ENCODE data around the gene NTN1.

NTN1 gene

GRCh38 chr17:9220398-9221146 lies 199.3 kb downstream of the NTN1 start:
- H3K4me3 ChIP-seq (ENCODE audit: low read length): no peak overlapping the region
- no peak for DNase-seq (ENCODE audit: low read depth, low spot score)

- no peak for DNase-seq (ENCODE audit: low read depth, low spot score)
- no peak overlapping the region for H3K4me3 ChIP-seq (ENCODE audit: low read length)
Measured at GRCh38 chr17:9221147-9221921, 200.0 kb downstream of the NTN1 start.

DNA sequence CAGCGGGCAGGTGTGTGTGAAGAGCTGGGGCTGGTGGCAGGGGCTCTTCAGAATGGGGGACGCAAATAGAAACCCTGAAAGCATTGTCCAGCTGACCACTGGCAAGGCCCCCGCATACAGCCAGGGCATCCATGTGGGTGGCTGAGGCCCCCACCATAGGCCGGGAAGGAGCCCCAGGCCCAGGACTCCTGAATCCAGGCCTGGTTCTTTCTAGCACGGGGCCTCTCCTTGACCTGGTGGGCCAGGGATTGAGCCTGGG lies 200.5 kb downstream of the NTN1 start:
- DNase-seq (ENCODE audit: low read depth, low spot score): no peak
- H3K4me3 ChIP-seq (ENCODE audit: low read length): no peak overlapping the region

DNA sequence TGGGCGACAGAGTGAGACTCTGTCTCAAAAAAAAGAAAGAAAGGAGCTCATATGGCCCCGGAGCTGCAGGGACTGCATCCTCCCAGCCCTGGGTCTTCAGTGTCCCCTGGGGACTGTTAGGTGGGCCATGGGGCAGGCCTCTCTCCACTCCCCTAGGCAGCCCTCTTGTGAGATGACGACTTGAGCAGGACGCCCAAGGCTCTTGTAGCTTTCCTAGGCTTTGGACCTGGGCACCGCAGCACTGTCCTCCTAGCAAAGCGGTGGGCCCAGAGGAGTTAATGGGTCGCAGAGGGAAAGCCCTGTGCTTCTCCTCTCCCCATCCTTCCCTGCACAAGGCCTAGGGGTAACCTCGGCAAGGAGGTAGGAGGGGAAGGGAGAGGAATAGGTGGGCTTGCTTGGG lies 202.2 kb downstream of the NTN1 start:
- no peak for DNase-seq (ENCODE audit: low read depth, low spot score)
- no peak overlapping the region for H3K4me3 ChIP-seq (ENCODE audit: low read length)

DNA sequence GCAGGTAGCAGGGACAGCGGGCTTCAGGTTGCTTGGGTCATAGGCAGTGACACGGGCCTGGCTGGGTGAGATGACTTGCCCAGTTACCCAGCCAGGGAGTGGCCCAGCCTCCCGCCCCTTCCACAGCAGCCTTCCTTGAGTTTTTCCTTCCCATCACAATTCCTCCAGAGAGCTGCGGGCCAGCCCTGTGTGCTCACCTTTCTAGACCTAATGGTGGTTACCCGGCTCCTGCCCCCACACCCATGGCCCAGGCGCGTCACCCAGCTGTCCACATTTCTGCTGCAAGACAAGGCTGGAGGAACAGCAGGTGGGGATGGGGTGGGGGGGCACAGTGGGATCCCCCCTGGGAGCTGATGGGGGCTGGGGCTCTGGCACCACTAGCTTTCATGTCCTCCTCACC lies 203.2 kb downstream of the NTN1 start:
- H3K4me3 ChIP-seq (ENCODE audit: low read length): no peak overlapping the region
- DNase-seq (ENCODE audit: low read depth, low spot score): no peak

DNA sequence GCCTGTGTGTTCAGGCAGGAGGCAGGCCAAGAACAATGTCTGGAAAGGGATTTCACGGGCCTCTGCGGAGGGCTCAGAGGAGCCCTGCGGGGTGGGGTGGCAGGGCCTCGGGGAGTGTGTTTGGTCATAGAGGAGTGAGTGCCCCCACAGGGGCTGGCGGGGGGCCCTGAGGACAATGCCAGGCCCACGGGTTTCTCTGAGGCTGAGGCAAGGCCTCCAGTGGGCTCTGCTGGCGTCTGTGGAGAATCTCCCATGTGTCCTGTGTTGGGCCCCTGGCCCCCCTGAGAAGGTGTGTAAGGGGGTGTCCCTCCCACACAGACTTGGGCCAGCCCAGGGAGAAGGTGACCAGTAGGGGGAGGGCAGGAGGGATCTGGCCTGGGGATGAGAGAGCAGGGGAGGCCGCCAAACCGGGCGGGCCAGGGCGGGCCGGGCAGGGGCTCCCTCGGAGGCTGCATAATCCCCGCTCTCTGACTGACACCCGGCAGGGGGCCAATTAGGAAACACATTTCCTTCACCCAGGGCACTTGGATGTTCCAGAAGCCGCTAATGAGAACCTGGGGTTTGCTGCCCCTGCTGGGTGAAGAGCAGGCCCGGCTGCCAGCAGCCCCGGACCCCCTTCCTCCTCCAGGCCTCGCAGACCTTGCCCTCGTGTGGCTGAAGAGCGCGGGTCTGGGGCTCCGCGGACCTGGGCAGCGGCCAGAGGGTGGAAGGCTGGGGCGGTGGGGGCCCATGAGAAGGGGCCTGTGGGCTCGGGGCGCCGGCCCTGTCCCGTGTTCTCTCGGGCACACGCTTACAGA lies 204.2 kb downstream of the NTN1 start:
- H3K4me3 ChIP-seq (ENCODE audit: low read length): no peak overlapping the region
- DNase-seq (ENCODE audit: low read depth, low spot score): no peak

DNA sequence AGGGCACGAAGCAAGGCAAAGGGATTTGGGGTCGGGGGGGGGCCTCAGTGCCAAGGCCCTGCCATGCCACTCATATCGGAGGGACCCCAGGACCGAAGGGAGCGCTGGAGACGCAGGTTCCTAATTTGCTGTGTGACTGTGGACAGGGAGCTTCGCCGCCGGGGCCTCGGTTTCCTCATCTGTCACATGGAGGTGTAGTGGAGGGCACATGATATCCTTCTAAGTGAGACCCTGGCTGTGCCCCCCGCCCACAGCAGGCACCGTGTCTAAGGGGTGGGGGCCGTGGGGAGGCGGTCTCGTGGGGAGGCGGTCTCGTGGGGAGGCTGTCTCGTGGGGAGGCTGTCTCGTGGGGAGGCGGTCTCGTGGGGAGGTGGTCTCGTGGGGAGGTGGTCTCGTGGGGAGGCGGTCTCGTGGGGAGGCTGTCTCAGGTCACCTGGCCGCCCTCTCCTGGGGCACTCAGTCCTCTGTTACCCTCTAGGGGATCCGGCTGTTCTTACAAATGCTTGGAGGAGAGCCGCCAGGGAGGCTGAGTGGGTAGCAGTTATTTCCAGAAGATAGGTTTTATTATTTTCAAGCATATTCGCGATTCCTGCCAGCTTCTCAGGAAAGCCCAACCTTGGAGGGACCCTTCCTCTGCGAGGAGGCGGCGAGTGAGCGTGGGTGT lies 205.0 kb downstream of the NTN1 start:
- no peak overlapping the region for H3K4me3 ChIP-seq (ENCODE audit: low read length)
- no peak for DNase-seq (ENCODE audit: low read depth, low spot score)

GRCh38 chr17:9226794-9227135 lies 205.5 kb downstream of the NTN1 start:
- no peak overlapping the region for H3K4me3 ChIP-seq (ENCODE audit: low read length)
- peak; percentile 73 for DNase-seq (ENCODE audit: low read depth, low spot score)

- no peak overlapping the region for H3K4me3 ChIP-seq (ENCODE audit: low read length)
- no peak for DNase-seq (ENCODE audit: low read depth, low spot score)
Measured at GRCh38 chr17:9227819-9228407, 206.6 kb downstream of the NTN1 start.

DNA sequence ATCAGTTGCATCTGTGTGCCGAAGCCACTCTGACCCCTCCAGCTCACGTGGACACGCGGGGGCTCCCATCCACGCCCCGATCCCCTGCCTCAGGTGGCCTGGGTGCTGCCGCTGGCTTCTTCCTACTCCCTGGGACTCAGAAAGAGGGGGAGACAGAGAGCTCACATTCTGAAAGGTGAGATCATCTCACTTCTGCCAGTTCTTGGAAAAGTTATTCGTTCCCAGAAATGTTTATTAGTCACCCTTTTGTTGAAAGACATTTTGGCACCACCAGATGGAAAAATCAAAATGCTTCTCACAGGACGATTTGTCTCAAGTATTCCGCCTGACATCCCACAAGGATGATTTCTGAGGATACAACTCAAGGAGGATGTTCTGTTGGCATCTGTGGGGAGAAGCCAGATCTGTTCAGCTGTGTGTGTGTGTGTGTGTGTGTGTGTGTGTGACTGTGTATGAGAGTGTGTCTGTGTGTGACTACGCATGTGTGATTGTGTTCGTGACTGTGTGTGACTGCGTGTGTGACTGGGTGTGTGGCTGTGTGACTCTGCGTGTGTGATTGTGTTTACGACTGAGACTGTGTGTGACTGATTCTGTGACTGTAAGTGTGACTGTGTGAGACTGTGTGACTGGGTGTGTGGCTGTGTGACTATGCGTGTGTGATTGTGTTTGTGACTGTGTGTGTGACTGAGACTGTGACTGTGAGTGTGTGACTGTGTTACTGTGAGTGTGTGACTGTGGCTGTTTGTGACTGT lies 207.3 kb downstream of the NTN1 start:
- H3K4me3 ChIP-seq (ENCODE audit: low read length): no peak overlapping the region
- DNase-seq (ENCODE audit: low read depth, low spot score): no peak

DNA sequence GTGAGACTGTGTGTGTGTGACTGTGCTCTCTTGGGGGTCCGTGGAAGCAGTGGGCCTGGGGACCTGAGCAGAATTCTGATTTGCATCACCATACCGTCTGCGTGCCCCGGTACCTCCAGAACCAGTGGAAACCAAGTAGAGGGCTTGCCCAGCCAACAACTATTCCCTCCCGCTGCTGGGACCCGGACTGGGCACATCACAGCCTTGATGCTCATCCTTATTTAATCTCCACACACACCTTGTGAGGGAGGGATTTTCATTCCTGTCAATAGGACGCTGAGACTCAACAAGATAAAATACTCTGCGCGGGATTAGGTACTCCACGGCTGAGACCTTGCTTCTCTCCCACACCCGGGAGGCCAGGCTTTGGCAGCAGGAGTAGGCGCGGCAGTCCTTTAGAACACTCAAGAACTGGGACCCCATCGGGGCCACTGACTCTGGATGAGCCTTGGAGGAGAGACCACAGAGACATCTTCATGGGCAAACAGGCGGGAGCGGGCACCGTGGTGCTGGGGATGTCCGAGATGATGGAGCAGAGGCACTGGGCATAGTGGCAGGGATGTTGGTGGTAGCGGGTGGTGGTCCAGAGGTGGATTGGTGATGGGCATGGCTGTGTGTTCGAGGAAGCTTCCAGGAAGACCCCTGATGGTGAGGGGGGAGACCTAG lies 208.0 kb downstream of the NTN1 start:
- DNase-seq (ENCODE audit: low read depth, low spot score): no peak
- no peak overlapping the region for H3K4me3 ChIP-seq (ENCODE audit: low read length)

DNA sequence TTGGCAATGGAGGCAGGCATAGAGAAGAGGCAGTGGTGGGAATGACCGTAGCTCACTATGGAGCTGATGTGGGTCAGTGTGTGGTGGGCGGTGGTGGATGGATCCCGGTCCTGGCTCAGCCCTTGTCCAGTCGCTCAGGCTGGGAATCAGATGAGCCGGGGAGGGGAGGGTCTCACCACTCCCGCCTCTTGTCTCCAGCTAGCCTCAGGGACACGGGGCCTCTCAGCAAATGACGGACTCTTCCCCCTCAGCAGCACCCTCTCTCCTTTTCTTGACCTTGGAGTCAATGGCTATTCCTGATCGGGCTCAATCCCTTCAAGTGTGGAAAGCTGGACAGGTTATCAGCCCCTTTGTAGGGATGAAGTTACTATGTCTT lies 208.5 kb downstream of the NTN1 start:
- no peak for DNase-seq (ENCODE audit: low read depth, low spot score)
- no peak overlapping the region for H3K4me3 ChIP-seq (ENCODE audit: low read length)

DNA sequence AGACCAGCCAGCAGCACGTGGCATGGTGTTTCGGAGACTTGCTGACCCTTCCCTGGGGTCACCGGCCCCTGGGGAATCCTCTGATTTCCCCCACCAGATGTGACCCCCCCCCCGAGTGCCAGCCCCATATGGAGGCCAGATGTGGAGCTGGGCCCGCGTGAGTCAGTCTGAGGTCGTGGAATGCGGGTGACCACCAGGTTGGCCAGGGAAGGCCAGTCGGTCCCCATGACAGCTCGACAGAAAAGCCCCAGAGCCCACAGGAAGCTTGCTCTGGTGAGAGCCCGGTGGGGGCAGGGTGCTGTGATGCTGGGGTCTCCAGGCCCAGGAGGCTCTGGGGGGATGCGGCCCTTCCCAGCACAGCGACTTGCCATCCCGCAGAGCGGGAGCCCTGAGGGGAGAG lies 209.0 kb downstream of the NTN1 start:
- H3K4me3 ChIP-seq (ENCODE audit: low read length): no peak overlapping the region
- DNase-seq (ENCODE audit: low read depth, low spot score): no peak

- no peak for DNase-seq (ENCODE audit: low read depth, low spot score)
- H3K4me3 ChIP-seq (ENCODE audit: low read length): no peak overlapping the region
Measured at GRCh38 chr17:9230861-9231260, 209.6 kb downstream of the NTN1 start.

DNA sequence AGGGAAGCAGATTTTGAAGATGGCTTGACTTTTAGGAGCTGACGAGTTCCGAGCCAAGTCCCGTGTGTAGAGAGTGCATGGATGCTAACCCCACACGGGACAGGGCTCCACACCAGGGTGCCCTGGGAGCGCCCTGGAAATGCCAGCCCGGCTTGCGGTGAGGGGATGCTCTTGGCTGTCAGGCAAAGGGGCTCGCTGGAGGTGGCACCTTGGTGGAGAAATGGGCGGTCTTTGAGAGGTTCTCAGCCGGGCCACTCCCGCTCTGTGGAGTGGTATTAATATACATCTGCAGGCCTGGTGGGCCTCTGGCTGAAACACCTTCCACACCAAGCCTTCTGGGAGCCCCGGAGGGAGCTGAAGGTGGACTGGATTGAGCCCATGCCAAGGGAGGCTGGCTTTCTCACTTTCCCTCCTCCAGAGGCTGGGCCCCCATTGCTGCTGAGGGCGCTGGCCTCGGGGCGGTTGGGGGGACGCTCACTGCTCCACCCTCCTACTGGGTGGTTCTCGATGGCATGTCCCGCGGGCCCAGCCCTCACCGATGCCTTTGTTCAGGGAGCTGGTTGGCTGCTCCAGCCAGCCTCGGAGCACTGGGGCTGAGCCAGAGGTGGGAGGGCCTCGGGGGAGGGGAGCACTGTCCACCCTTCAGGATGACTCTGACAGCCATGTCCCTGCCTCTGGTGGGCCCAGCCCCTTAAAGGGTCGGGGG lies 210.3 kb downstream of the NTN1 start:
- H3K4me3 ChIP-seq (ENCODE audit: low read length): no peak overlapping the region
- no peak for DNase-seq (ENCODE audit: low read depth, low spot score)

- no peak for DNase-seq (ENCODE audit: low read depth, low spot score)
- H3K4me3 ChIP-seq (ENCODE audit: low read length): no peak overlapping the region
Measured at GRCh38 chr17:9232155-9232475, 210.8 kb downstream of the NTN1 start.

- H3K4me3 ChIP-seq (ENCODE audit: low read length): no peak overlapping the region
- DNase-seq (ENCODE audit: low read depth, low spot score): no peak
Measured at GRCh38 chr17:9232591-9233270, 211.4 kb downstream of the NTN1 start.

DNA sequence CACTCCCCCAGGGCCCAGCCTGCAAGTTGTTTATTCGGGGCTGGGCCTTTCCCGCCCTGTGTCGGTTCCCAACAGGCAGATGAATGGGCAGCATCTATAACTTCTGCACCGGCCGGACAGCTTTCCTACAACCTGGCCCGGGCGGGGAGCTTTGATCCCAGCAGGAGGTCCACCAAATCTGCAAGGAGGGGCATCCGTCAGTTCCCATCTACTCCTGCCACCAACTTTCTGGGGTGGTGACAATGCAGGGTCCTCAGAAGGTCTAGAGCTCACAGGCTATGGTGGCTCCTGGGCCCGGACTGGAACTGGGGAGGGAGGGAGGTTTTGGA lies 211.9 kb downstream of the NTN1 start:
- H3K4me3 ChIP-seq (ENCODE audit: low read length): no peak overlapping the region
- DNase-seq (ENCODE audit: low read depth, low spot score): no peak
